ENCODE data around the gene MR1. TPM values are rescaled to one million over a fixed set of nuclear protein-coding genes. Genes with fewer than 3 reads are reported as not detected.

Gene MR1
- 6.5 to 9.6 TPM (median 7.3 TPM) in 5 replicates for total RNA-seq (2022; extraction: Qiagen RNA extraction; ENCODE audit: low read depth)

DNA sequence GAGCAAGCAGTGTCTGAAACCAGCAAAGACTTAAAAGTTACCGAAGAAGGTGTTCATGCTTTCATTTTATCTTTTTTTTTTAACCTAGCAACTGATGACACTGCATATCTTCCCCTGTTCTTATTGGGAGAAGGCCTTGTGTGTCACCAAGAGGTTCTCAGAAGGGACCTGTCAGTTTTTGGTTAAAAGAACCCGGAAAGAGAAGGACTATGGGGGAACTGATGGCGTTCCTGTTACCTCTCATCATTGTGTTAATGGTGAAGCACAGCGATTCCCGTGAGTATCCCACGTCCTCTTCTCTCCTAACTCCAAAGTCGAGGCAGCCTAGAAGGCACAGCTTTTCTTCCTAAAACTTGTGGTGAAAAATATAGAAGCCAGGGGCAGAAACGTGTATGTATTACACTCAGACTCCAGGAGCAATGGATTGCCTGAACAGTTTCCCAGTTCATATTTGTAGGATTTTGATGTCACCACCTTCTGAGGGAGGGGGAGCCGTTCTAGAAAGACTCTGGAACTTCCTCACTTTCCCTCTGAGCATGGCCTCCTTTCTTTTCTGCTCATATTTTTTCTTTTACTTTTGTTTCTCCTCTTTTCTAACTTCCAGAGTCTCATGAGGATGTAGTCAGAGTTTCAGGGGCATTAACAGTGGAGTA is at the start of gene MR1:
Gene MR1 (plus strand): TSS at position 185 of the 653 bp plus-strand sequence. CDS start 25 bp downstream, at position 210.

DNA sequence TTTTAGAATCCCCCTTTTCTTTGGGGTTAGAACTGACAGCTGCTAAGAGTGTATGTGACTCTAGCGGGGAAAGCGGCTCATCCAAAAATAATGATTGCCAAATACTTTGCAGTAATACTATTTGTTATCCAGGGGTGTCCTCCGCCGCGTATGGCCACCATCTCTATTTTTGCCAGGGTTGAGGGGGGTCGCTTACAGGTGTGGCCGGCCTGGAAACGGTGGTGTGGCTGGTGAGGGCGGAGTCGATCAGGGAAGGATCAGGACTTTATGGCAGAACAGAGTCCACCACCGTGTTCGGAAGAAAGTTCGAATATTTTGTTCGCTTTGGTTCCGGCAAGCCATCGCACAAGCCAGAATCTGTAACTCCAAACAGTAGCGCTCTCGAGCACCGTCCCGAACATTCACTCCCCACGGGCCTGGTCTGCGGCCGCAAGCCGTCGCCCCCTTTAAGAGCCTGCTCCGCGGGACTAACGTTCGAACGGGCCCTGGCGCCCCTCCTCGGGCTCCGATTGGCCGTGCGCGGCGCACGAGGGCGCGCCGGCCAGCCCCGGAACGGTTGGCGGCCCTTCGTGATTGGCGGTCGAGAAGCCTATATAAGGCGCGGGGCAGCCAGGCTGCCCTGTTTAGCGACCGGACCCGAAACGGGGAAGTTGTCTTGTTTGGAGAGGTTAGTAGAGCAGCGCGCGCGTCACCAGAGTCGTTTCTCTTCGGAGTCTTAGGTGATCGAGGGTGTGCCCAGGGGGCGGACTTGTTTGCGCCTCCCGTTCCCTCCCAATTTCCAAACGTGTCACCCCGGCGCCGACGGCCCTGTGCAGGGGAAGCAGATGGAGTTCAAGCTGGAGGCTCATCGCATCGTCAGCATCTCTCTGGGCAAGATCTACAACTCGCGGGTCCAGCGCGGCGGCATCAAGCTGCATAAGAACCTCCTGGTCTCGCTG is 54.6 kb downstream of the MR1 start, which contains the start of gene IER5:
Gene IER5 (plus strand): TSS at position 622 of the 938 bp plus-strand sequence. CDS start 203 bp downstream, at position 825.

Other genes starting within 250 kb of the MR1 start
- 0.38 to 1.2 TPM (median 0.97 TPM) in 5 replicates for gene KIAA1614, start 121.1 kb upstream of the MR1 start, total RNA-seq (2022; extraction: Qiagen RNA extraction; ENCODE audit: low read depth)
- 15.1 to 15.9 TPM (median 15.6 TPM) in 5 replicates for gene STX6, start 11.1 kb upstream of the MR1 start, total RNA-seq (2022; extraction: Qiagen RNA extraction; ENCODE audit: low read depth)
- gene IER5, start 54.7 kb downstream of the MR1 start, total RNA-seq (2022; extraction: Qiagen RNA extraction; ENCODE audit: low read depth) = 38.3 to 62.4 TPM (median 55.0 TPM) in 5 replicates